ENCODE results near the gene UQCRC2.
"Not testable (repeated sequence)": the region's sequence is repeated elsewhere in the genome, so short reads cannot be mapped to it uniquely, and the experiment has no call there.

UQCRC2 gene

GRCh38 chr16:21952793-21953540, at the start of gene UQCRC2:
TSS of gene UQCRC2 (plus strand) at chr16:21953361. CDS start at chr16:21953424, 63 bp downstream.
- H3K4me3 ChIP-seq (ENCODE audit: low read depth, low read length) = peak within 1 kb of the TSS; percentile 100
- no peak for TF ChIP-seq CTCF (IDR thresholded peaks at IDR 0.05; ENCODE audit: low read depth, low read length)

GRCh38 chr16:21932650-21933049, 20.5 kb upstream of the UQCRC2 start:
- H3K4me3 ChIP-seq (ENCODE audit: low read depth, low read length) = not testable (repeated sequence)

GRCh38 chr16:21933316-21933715, 19.8 kb upstream of the UQCRC2 start:
- H3K4me3 ChIP-seq (ENCODE audit: low read depth, low read length) = not testable (repeated sequence)

- H3K4me3 ChIP-seq (ENCODE audit: low read depth, low read length) = not testable (repeated sequence)
Measured at GRCh38 chr16:21933790-21934189, 19.4 kb upstream of the UQCRC2 start.

GRCh38 chr16:21936216-21936615, 16.9 kb upstream of the UQCRC2 start:
- not testable (repeated sequence) for H3K4me3 ChIP-seq (ENCODE audit: low read depth, low read length)

GRCh38 chr16:21937336-21937829, 15.8 kb upstream of the UQCRC2 start:
- no peak for TF ChIP-seq CTCF (IDR thresholded peaks at IDR 0.05; ENCODE audit: low read depth, low read length)
- no peak overlapping the region for H3K4me3 ChIP-seq (ENCODE audit: low read depth, low read length)

- no peak overlapping the region for H3K4me3 ChIP-seq (ENCODE audit: low read depth, low read length)
- no peak for TF ChIP-seq CTCF (IDR thresholded peaks at IDR 0.05; ENCODE audit: low read depth, low read length)
Measured at GRCh38 chr16:21940570-21940969, 12.6 kb upstream of the UQCRC2 start.

GRCh38 chr16:21943571-21943970, 9.6 kb upstream of the UQCRC2 start:
- TF ChIP-seq CTCF (IDR thresholded peaks at IDR 0.05; ENCODE audit: low read depth, low read length) = no peak
- H3K4me3 ChIP-seq (ENCODE audit: low read depth, low read length) = no peak overlapping the region

GRCh38 chr16:21946889-21947635, 6.1 kb upstream of the UQCRC2 start:
- H3K4me3 ChIP-seq (ENCODE audit: low read depth, low read length) = no peak overlapping the region

More at GRCh38 chr16:21946889-21947635, 6.1 kb upstream of the UQCRC2 start:
- no peak for TF ChIP-seq CTCF (IDR thresholded peaks at IDR 0.05; ENCODE audit: low read depth, low read length)
